Mesothelial cell of epicardium (in vitro differentiated cells): ENCODE measurements around the gene IL1B. TPM values are rescaled to one million over a fixed set of nuclear protein-coding genes. Genes with fewer than 3 reads are reported as not detected.

Source experiments
- DNase-seq, 2 experiments: peaks; one replicate each; pipeline ENCODE4 v3.0.0; 2021; ENCODE audit warnings: low spot score in 2 of 2; ENCODE audit not compliant: unreplicated experiment in 2 of 2
- H3K27ac Mint-ChIP-seq: 2 replicates; pipeline ENCODE4 v1.8.0; 2021; ENCODE audit warnings: mixed read lengths
- H3K27me3 Mint-ChIP-seq: 2 replicates; pipeline ENCODE4 v1.8.0; 2021; ENCODE audit warnings: low read depth, mixed read lengths
- H3K36me3 Mint-ChIP-seq: 2 replicates; pipeline ENCODE4 v1.8.0; 2021; ENCODE audit warnings: mixed read lengths
- H3K4me1 Mint-ChIP-seq: 2 replicates; pipeline ENCODE4 v1.8.0; 2021; ENCODE audit warnings: mixed read lengths
- H3K4me3 Mint-ChIP-seq: 2 replicates; pipeline ENCODE4 v1.8.0; 2021; ENCODE audit warnings: mild to moderate bottlenecking, moderate library complexity, mixed read lengths
- H3K9me3 Mint-ChIP-seq: 2 replicates; pipeline ENCODE4 v1.8.0; 2021; ENCODE audit warnings: mixed read lengths
- CTCF ChIP-seq: fragments of 200-600 bp; sonication (generic); IDR thresholded peaks from one replicate; pipeline ENCODE4 v1.5.0; 2021; ENCODE audit warnings: antibody characterized with exemption; ENCODE audit not compliant: unreplicated experiment
- total RNA-seq: library from RNA; stranded (reverse); gene quantifications from 3 replicates; pipeline ENCODE4 v1.2.1, GENCODE V29; 2021

IL1B gene
- total RNA-seq, 1 donor from 2014 or later: 1.3 TPM

DNA sequence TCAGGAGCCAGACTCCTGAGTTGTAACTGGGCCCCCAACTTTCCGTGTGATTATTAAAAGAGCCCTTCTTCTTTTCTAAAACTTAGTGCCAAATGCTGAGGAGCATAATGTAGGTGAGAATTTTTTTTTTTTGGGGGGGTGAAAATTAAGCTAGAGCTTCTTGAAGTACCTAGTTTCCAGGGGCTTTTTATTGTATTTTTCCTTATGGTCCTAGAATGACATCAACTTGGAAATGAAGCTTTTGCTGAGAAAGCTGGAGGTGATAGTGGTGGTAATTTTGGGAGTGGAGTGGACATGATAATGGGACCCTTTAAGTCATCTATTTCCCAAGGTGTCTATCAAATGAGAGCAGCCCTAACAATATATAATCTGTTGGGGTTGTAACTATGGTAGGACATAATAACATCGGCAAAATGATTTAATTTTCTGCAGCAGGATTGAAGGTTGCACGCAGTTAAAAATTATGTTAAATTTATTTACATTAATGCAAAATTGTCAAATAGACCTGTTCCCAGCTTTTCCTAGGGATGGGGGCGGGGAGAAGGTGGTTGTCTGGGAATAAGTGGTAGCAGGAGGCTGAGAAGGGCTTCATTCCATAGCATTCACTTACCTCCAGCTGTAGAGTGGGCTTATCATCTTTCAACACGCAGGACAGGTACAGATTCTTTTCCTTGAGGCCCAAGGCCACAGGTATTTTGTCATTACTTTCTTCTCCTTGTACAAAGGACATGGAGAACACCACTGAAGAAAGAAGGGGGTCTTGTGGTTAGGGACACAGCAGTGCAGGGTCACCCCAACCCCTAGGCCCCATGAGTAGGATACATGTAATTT lies 5.7 kb downstream of the IL1B start:
- no peaks in the 10 kb centered on the region for H3K27me3 Mint-ChIP-seq

GRCh38 chr2:112829961-112830681 lies 6.5 kb downstream of the IL1B start:
- peaks cover 25% of the 10 kb centered on the region for H3K4me1 Mint-ChIP-seq
- no peaks in the 10 kb centered on the region for H3K27me3 Mint-ChIP-seq
- H3K36me3 Mint-ChIP-seq: no peaks in the 10 kb centered on the region
- no peak overlapping the region for H3K4me3 Mint-ChIP-seq
- H3K27ac Mint-ChIP-seq: no peak overlapping the region
- TF ChIP-seq CTCF: no peak
- no peak for DNase-seq
- H3K9me3 Mint-ChIP-seq: no peaks in the 10 kb centered on the region

More for the DNA sequence above, 5.7 kb downstream of the IL1B start:
- Mint-ChIP-seq H3K4me1 (peaks cover 25% of the 10 kb centered on the region), H3K36me3 (no peaks in the 10 kb centered on the region), H3K4me3 (no peak overlapping the region), H3K27ac (no peak overlapping the region), H3K9me3 (no peaks in the 10 kb centered on the region)
- TF ChIP-seq CTCF: no peak
- no peak for DNase-seq

- Mint-ChIP-seq H3K36me3 (no peaks in the 10 kb centered on the region), H3K9me3 (no peaks in the 10 kb centered on the region), H3K4me1 (peaks cover 19% of the 10 kb centered on the region), H3K27me3 (no peaks in the 10 kb centered on the region), H3K27ac (no peak overlapping the region), H3K4me3 (no peak overlapping the region)
- DNase-seq: no peak
- no peak for TF ChIP-seq CTCF
Measured at GRCh38 chr2:112829101-112829960, 7.2 kb downstream of the IL1B start.

DNA sequence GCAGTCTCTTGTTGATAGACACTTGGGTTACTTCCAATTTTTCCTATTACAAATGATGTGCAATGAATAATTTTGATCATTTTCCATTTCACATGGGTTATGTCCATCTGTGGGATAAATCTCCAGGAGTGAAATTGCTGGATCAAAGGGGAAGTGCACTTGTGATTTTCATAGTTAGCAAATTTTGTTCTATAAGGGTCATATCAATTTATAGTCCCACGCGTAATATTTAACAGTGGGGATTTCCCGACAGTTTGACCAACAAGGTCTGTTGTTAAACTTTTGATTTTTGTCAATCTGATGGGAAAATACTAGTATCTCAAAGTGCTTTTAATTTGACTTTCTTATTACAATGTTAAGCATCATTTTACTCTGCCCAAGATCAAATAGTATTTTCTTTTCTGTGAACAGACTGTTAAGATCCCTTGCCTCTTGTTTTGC lies 8.3 kb downstream of the IL1B start:
- no peak for DNase-seq
- H3K4me1 Mint-ChIP-seq: peaks cover 13% of the 10 kb centered on the region
- H3K36me3 Mint-ChIP-seq: no peaks in the 10 kb centered on the region
- no peaks in the 10 kb centered on the region for H3K9me3 Mint-ChIP-seq
- peaks cover under 1% of the 10 kb centered on the region for H3K27me3 Mint-ChIP-seq
- no peak overlapping the region for H3K27ac Mint-ChIP-seq
- TF ChIP-seq CTCF: no peak
- H3K4me3 Mint-ChIP-seq: no peak overlapping the region

GRCh38 chr2:112827604-112828185 lies 8.9 kb downstream of the IL1B start:
- peaks cover 10% of the 10 kb centered on the region for H3K4me1 Mint-ChIP-seq
- no peaks in the 10 kb centered on the region for H3K36me3 Mint-ChIP-seq
- H3K9me3 Mint-ChIP-seq: no peaks in the 10 kb centered on the region
- H3K27ac Mint-ChIP-seq: no peak overlapping the region
- H3K27me3 Mint-ChIP-seq: peaks cover 2% of the 10 kb centered on the region
- no peak for DNase-seq
- H3K4me3 Mint-ChIP-seq: no peak overlapping the region
- no peak for TF ChIP-seq CTCF
